Lower lobe of right lung (tissue), 2 donors: Measurements from ENCODE around the gene PLAU. TPM values are rescaled to one million over a fixed set of nuclear protein-coding genes. Genes with fewer than 3 reads are reported as not detected.
A peak's percentile ranks its signal among the peaks of the same experiment; 100 is the strongest.
"Not testable (repeated sequence)": the region's sequence is repeated elsewhere in the genome, so short reads cannot be mapped to it uniquely, and the experiment has no call there.

Experiments used
- ATAC-seq, 2 donors: fragments of 200-7000 bp; cut with Tn5 transposase; one replicate each; pipeline ENCODE4 v1.9.1; 2020 to 2022; ENCODE audit warnings: mild to moderate bottlenecking in 2 of 2, moderate library complexity in 2 of 2
- DNase-seq: peaks from one replicate; pipeline ENCODE4 v3.0.0-alpha.2; 2020
- H3K27ac ChIP-seq: fragments of 200-600 bp; one replicate; pipeline ENCODE4 v1.8.0; 2022
- H3K27me3 ChIP-seq: fragments of 200-600 bp; one replicate; pipeline ENCODE4 v1.8.0; 2022; ENCODE audit warnings: low read depth
- H3K36me3 ChIP-seq: fragments of 200-600 bp; one replicate; pipeline ENCODE4 v1.8.0; 2022; ENCODE audit warnings: mild to moderate bottlenecking
- H3K4me1 ChIP-seq: fragments of 200-600 bp; one replicate; pipeline ENCODE4 v1.8.0; 2022
- H3K4me3 ChIP-seq: fragments of 200-600 bp; one replicate; pipeline ENCODE4 v1.8.0; 2022; ENCODE audit warnings: mild to moderate bottlenecking
- H3K9me3 ChIP-seq: fragments of 200-600 bp; one replicate; pipeline ENCODE4 v1.8.0; 2022
- intact Hi-C: fragments of 100-400 bp; cut with DNase I; formaldehyde crosslinking; loops from one replicate; pipeline ENCODE4 v1.11.0; 2022
- total RNA-seq: library from RNA; stranded (reverse); fragmentation: NEBNext Ultra II Directional; extraction: Animal tissue kit (Norgen Biotek cat#: 25700); gene quantifications from one replicate; pipeline ENCODE4 v1.2.1, GENCODE V29; 2021
- TF ChIP-seq, protein P1 (sequence below): fragments of 200-600 bp; IDR thresholded peaks from one replicate; pipeline ENCODE4 v1.8.0; 2022; ENCODE audit warnings: antibody characterized with exemption, mild to moderate bottlenecking
- donor health status: DM: no; HTN: yes; CAD: no; lungs with severe emphysema.

PLAU gene
- total RNA-seq, 1 donor from 2014 or later: 29.0 TPM

DNA sequence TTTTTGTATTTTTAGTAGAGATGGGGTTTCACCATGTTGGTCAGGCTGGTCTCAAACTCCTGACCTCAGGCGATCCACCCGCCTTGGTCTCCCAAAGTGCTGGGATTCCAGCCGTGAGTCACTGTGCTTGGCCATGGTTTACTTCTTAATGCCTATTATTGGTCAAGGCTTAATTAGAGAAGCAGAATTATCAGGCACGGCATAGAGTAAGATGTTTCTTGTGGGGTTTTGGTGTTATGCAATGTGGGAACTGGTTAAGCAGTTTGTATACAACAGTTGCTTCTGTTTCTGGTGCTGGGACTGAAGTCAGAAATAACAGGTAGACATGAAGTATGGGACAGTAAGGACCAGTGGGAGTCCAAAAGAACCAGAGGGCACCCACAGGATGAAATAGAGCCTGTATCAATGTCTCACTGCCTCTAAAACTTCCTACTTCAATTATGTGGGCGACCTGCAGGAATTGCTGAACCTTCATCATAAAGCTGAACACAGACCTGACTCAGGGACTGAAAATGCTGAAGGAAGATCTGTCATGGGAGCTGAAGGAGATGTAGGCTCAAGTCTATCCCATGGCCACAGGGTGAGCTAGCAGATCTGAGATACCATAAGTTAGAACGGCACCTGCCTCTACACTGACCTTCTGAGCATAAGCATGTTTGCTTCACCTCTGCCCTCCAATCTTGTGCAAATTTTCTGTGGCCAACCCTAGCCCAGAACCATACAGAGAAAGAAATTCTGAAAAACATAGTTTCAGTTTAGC, 48.7 kb downstream of the PLAU start:
- Histone ChIP-seq H3K4me1 (peaks cover 42% of the 10 kb centered on the region), H3K27ac (no peak overlapping the region), H3K4me3 (no peak overlapping the region), H3K9me3 (no peaks in the 10 kb centered on the region), H3K36me3 (no peaks in the 10 kb centered on the region), H3K27me3 (no peaks in the 10 kb centered on the region)
- ATAC-seq (peak in 1 of 2 donors; percentile 6), DNase-seq (no peak)
- intact Hi-C loops: no loop called here
- TF ChIP-seq, protein P1, sequence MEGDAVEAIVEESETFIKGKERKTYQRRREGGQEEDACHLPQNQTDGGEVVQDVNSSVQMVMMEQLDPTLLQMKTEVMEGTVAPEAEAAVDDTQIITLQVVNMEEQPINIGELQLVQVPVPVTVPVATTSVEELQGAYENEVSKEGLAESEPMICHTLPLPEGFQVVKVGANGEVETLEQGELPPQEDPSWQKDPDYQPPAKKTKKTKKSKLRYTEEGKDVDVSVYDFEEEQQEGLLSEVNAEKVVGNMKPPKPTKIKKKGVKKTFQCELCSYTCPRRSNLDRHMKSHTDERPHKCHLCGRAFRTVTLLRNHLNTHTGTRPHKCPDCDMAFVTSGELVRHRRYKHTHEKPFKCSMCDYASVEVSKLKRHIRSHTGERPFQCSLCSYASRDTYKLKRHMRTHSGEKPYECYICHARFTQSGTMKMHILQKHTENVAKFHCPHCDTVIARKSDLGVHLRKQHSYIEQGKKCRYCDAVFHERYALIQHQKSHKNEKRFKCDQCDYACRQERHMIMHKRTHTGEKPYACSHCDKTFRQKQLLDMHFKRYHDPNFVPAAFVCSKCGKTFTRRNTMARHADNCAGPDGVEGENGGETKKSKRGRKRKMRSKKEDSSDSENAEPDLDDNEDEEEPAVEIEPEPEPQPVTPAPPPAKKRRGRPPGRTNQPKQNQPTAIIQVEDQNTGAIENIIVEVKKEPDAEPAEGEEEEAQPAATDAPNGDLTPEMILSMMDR: no peak

DNA sequence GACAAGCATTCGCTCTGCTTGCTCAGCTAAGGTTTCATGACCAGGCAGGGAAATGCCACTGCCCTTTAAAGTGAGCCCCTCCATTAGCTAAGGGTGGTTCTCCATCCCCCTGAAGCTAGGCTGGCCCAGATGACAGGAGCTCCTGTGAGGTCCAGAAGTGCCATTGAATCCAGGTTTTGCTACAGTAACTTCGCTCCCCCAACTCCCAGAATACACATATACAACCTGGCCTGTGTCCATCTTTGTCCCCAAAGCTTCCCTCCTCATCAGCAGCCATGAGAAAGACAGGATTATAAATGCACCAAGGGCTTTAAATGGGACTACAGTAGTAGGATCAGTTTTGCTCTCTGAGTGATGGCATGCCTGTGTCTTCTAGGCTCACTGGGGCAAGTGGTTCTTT, 51.5 kb downstream of the PLAU start:
- intact Hi-C loops: no loop called here
- no peaks in the 10 kb centered on the region for H3K36me3 ChIP-seq
- no peaks in the 10 kb centered on the region for H3K27me3 ChIP-seq
- H3K9me3 ChIP-seq: no peaks in the 10 kb centered on the region
- ATAC-seq: no peak
- H3K27ac ChIP-seq: no peak overlapping the region
- no peak for DNase-seq
- H3K4me1 ChIP-seq: peaks cover 37% of the 10 kb centered on the region
- TF ChIP-seq, protein P1: no peak
- H3K4me3 ChIP-seq: no peak overlapping the region

DNA sequence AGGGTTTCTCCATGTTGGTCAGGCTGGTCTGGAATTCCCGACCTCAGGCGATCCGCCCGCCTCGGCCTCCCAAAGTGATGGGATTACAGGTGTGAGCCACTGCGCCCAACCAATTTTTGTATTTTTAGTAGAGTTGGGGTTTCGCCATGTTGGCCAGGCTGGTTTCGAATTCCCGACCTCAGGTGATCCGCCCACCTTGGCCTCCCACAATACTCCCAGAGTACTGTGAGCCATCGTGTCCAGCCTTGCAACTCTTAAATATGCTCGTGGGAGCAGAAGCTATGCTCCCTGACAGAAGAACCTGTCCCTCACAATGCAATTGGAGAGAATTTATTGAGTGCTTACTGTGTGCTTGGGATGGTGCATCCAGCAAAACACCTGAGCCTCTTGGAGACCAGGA, 52.6 kb downstream of the PLAU start:
- intact Hi-C loops, H3K36me3 ChIP-seq, H3K27ac ChIP-seq, H3K9me3 ChIP-seq, DNase-seq, ATAC-seq, H3K27me3 ChIP-seq, H3K4me3 ChIP-seq: not testable (repeated sequence)
- peaks cover 32% of the 10 kb centered on the region for H3K4me1 ChIP-seq

DNA sequence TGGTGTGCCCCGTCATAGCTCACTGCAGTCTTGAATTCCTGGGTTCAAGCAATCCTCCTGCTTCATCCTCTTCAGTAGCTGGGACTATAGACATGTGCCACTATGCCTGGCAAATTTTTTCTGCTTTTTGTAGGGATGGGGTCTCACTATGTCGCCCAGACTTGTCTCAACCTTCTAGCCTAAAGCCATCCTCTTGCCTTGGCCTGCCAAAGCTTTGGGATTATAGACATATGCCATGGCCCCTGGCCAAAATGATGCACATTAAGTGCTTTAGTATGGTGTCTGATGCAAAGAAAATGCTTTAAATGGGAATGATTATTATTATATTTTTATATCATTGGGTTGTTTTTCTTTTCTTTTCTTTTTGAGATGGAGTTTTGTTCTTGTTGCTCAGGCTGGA, 53.8 kb downstream of the PLAU start:
- H3K4me1 ChIP-seq: peaks cover 22% of the 10 kb centered on the region
- H3K27ac ChIP-seq: no peak overlapping the region
- no peaks in the 10 kb centered on the region for H3K9me3 ChIP-seq
- no peak overlapping the region for H3K4me3 ChIP-seq
- intact Hi-C loops: no loop called here
- DNase-seq (no peak), ATAC-seq (no peak)
- no peaks in the 10 kb centered on the region for H3K36me3 ChIP-seq
- TF ChIP-seq, protein P1: no peak
- no peaks in the 10 kb centered on the region for H3K27me3 ChIP-seq

DNA sequence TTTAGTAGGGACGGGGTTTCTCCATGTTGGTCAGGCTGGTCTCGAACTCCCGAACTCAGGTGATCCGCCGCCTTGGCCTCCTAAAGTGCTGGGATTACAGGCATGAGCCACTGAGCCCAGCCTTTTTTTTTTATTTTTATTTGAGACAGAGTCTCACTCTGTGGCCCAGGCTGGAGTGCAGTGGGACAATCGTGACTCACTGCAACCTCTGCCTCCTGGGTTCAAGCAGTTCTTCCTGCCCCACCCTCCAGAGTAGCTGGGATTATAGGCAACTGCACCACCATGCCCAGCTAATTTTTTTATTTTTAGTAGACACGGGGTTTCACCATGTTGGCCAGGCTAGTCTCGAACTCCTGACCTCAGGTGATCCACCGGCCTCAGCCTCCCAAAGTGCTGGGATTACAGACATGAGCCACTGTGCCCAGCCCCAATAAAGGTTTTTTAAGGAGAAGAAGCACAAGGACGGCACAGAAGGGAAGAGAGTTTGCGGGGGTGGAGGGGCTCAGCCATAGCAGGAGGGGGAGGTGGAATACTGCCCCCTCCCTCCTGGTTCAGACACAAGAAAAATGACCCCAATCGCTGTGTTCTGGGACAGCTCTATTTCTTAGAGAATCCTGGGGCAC, 54.4 kb downstream of the PLAU start:
- intact Hi-C loops, H3K36me3 ChIP-seq, DNase-seq, H3K4me3 ChIP-seq, ATAC-seq, H3K27me3 ChIP-seq, H3K9me3 ChIP-seq: not testable (repeated sequence)
- Histone ChIP-seq H3K4me1 (peaks cover 21% of the 10 kb centered on the region), H3K27ac (peak overlapping the region; percentile 78)

DNA sequence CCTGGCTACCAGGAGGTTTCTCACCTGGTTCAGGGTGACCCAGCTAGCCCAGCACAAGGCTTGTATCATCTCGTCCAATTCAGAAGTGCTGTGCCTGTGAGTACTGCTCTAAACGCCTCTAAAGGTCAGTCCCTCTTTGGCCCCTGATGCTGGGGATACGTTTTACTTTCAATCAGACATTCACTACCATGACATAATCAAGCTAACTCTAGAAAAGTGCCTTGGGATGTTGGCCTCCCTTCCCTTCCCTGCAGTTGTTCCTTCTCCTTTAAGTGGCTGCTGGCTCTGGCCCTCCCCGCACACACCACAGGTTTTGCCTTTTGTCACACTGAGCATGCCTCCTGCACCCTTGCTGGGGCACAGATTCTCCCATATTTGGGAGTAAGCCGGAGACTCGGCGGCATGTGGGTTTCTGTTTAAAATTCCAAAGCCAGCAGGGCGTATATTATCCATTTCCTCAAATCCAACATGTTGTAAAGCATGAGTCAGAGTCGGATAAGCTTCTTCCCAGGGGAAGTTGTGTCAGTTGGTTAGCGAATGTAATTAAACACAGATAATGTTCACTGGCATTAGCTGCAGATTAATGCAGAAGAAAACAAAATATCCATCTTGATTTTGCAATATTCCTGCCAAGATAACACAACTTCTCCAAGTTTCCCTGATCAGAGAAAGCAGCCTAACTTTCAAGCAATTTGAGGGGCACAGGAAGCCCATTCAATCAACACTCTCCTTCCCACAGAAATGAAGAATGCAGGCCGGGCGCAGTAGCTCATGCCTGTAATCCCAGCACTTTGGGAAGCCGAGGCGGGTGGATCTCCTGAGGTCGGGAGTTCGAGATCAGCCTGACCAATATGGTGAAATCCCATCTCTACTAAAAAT, 55.2 kb downstream of the PLAU start:
- DNase-seq (peak; percentile 71), ATAC-seq (peak; percentile 78 to 88)
- peak overlapping the region; percentile 78 for H3K27ac ChIP-seq
- H3K4me3 ChIP-seq: peak overlapping the region; percentile 0
- TF ChIP-seq, protein P1: no peak
- intact Hi-C loops: no loop called here
- H3K36me3 ChIP-seq: no peaks in the 10 kb centered on the region
- H3K9me3 ChIP-seq: no peaks in the 10 kb centered on the region
- peaks cover 21% of the 10 kb centered on the region for H3K4me1 ChIP-seq
- H3K27me3 ChIP-seq: no peaks in the 10 kb centered on the region
